ENCODE data around the gene ASAH2. TPM values are rescaled to one million over a fixed set of nuclear protein-coding genes. Genes with fewer than 3 reads are reported as not detected.

The ASAH2 gene
- total RNA-seq, 1 experiment from 2014 or later, result 4.6 TPM

- TF ChIP-seq, protein P1, sequence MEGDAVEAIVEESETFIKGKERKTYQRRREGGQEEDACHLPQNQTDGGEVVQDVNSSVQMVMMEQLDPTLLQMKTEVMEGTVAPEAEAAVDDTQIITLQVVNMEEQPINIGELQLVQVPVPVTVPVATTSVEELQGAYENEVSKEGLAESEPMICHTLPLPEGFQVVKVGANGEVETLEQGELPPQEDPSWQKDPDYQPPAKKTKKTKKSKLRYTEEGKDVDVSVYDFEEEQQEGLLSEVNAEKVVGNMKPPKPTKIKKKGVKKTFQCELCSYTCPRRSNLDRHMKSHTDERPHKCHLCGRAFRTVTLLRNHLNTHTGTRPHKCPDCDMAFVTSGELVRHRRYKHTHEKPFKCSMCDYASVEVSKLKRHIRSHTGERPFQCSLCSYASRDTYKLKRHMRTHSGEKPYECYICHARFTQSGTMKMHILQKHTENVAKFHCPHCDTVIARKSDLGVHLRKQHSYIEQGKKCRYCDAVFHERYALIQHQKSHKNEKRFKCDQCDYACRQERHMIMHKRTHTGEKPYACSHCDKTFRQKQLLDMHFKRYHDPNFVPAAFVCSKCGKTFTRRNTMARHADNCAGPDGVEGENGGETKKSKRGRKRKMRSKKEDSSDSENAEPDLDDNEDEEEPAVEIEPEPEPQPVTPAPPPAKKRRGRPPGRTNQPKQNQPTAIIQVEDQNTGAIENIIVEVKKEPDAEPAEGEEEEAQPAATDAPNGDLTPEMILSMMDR (conservative IDR thresholded peaks at IDR 0.05), result no peak
These were observed 30.1 kb upstream of the ASAH2 start for GRCh38 chr10:50281210-50281966.

More at GRCh38 chr10:50281210-50281966, 30.1 kb upstream of the ASAH2 start:
- Histone ChIP-seq H3K14ac (ENCODE audit: insufficient read depth, low read length) (no peak overlapping the region), H3K9ac (ENCODE audit: extremely low read depth, insufficient read length, low read length) (no peak overlapping the region), H2BK5ac (ENCODE audit: insufficient read length, low read length) (no peak overlapping the region), H4K8ac (replicated peaks; ENCODE audit: insufficient read length, low read depth, low read length) (no peak overlapping the region), H2BK120ac (ENCODE audit: low read depth, low read length, poor library complexity, severe bottlenecking) (no peak overlapping the region), H3K9me3 (ENCODE audit: control insufficient read depth, low read depth, low read length) (no peaks in the 10 kb centered on the region), H4K5ac (ENCODE audit: insufficient read length, low read depth, low read length) (no peak overlapping the region), H3K4ac (ENCODE audit: low read depth, low read length) (no peak overlapping the region), H3K4me1 (ENCODE audit: insufficient read depth, low read length) (no peaks in the 10 kb centered on the region), H3K79me2 (ENCODE audit: insufficient read depth, low read length) (no peaks in the 10 kb centered on the region), H2AK5ac (ENCODE audit: insufficient read length, low read length) (no peak overlapping the region), H3K23me2 (ENCODE audit: insufficient read length, low read depth, low read length, poor library complexity, severe bottlenecking) (no peaks in the 10 kb centered on the region), H2AFZ (ENCODE audit: low read length) (no peak overlapping the region), H4K91ac (ENCODE audit: insufficient read length, low read depth, low read length) (no peak overlapping the region), H3K4me2 (ENCODE audit: insufficient read depth, insufficient read length, low read length) (no peak overlapping the region), H2BK15ac (ENCODE audit: low read depth, low read length) (no peak overlapping the region), H3K79me1 (ENCODE audit: insufficient read depth, low read depth, low read length, poor library complexity, severe bottlenecking) (no peaks in the 10 kb centered on the region), H4K20me1 (ENCODE audit: control insufficient read depth, insufficient read depth, insufficient read length) (no peaks in the 10 kb centered on the region), H3K27me3 (ENCODE audit: insufficient read depth, low read length) (no peaks in the 10 kb centered on the region), H3T11ph (ENCODE audit: low read length) (no peak overlapping the region), H2BK20ac (ENCODE audit: low read depth, low read length, poor library complexity, severe bottlenecking) (no peak overlapping the region), H3K18ac (ENCODE audit: insufficient read length, low read depth, low read length) (no peak overlapping the region), H2BK12ac (ENCODE audit: insufficient read length, low read depth, low read length) (no peak overlapping the region), H3K27ac (ENCODE audit: insufficient read length, low read depth, low read length) (no peak overlapping the region), H3K56ac (ENCODE audit: insufficient read length, low read depth, low read length) (no peak overlapping the region), H3K23ac (ENCODE audit: insufficient read length, low read depth, low read length) (no peak overlapping the region)
- DNase-seq, result no peak
- H3K27me3 Mint-ChIP-seq (ENCODE audit: low read depth), result peaks cover 11% of the 10 kb centered on the region
- peaks cover 7 to 9% of the 10 kb centered on the region in 2 experiments for H3K4me1 Mint-ChIP-seq
- H3K27ac Mint-ChIP-seq, result no peak overlapping the region
- no peaks in the 10 kb centered on the region for H3K36me3 Mint-ChIP-seq (ENCODE audit: insufficient read depth in 1 of 3, low read depth in 3 of 3)
- H3K9me3 Mint-ChIP-seq, result no peaks in the 10 kb centered on the region
- H3K4me3 Mint-ChIP-seq, result no peak overlapping the region; a peak in 1 of 5 replicates
- no CpG with 5 or more reads among the region's 8 CpGs for WGBS (ENCODE audit: extremely low coverage, insufficient read length, low lambda C conversion rate)
